ENCODE data around the gene LYZ. TPM values are rescaled to one million over a fixed set of nuclear protein-coding genes. Genes with fewer than 3 reads are reported as not detected.

LYZ gene
- polyA plus RNA-seq, 1 donor from 2014 or later = 9.2 TPM

- H3K27me3 Mint-ChIP-seq = no peaks in the 10 kb centered on the region
- no peaks in the 10 kb centered on the region for H3K4me1 Mint-ChIP-seq
- no peak overlapping the region for H3K4me3 Mint-ChIP-seq
- no peak overlapping the region for H3K27ac Mint-ChIP-seq
- peaks cover 0 to 9% (median 1%) of the 10 kb centered on the region in 3 donors for H3K9me3 Mint-ChIP-seq
- peaks cover 13% of the 10 kb centered on the region for H3K36me3 Mint-ChIP-seq
Observed at GRCh38 chr12:69392179-69392928, 44.2 kb downstream of the LYZ start.

GRCh38 chr12:69396041-69396440 is 47.9 kb downstream of the LYZ start:
- Mint-ChIP-seq H3K27ac (no peak overlapping the region), H3K9me3 (peaks cover 0 to 13% (median 4%) of the 10 kb centered on the region in 3 donors)

GRCh38 chr12:69396963-69397362 is 48.8 kb downstream of the LYZ start:
- H3K27ac Mint-ChIP-seq = no peak overlapping the region
- H3K36me3 Mint-ChIP-seq = peaks cover 16% of the 10 kb centered on the region
- peaks cover 0 to 13% (median 4%) of the 10 kb centered on the region in 3 donors for H3K9me3 Mint-ChIP-seq

More at GRCh38 chr12:69396041-69396440, 47.9 kb downstream of the LYZ start:
- Mint-ChIP-seq H3K4me3 (no peak overlapping the region), H3K4me1 (no peaks in the 10 kb centered on the region), H3K36me3 (peaks cover 18% of the 10 kb centered on the region), H3K27me3 (no peaks in the 10 kb centered on the region)

GRCh38 chr12:69397978-69398377 is 49.8 kb downstream of the LYZ start:
- Mint-ChIP-seq H3K9me3 (peaks cover 0 to 13% (median 4%) of the 10 kb centered on the region in 3 donors), H3K27me3 (no peaks in the 10 kb centered on the region), H3K4me3 (no peak overlapping the region), H3K27ac (no peak overlapping the region), H3K4me1 (no peaks in the 10 kb centered on the region), H3K36me3 (peaks cover 15% of the 10 kb centered on the region)

More at GRCh38 chr12:69396963-69397362, 48.8 kb downstream of the LYZ start:
- H3K27me3 Mint-ChIP-seq = no peaks in the 10 kb centered on the region
- H3K4me3 Mint-ChIP-seq = no peak overlapping the region
- H3K4me1 Mint-ChIP-seq = no peaks in the 10 kb centered on the region

DNA sequence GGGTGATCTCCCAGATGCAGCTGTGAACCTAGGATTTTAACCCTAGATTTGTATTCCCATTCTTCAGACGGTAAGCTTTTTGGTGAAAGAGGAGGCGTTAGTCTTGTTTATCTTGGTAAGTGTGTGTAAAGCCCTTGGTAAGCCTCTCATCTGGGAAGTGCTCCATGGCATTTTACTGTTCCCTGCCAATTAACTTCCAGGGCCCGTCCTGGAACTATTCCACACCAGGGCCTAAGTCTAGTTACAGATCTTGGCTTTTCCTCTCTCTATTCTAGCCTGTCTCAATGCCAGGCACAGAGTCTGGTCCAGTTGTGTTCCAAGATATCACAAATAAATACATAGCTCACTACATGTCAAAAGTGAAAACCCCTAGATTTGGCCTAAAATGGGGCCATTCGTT is 53.8 kb downstream of the LYZ start:
- Mint-ChIP-seq H3K9me3 (peaks cover 0 to 12% (median 4%) of the 10 kb centered on the region in 3 donors), H3K27ac (no peak overlapping the region), H3K4me3 (no peak overlapping the region), H3K4me1 (no peaks in the 10 kb centered on the region), H3K36me3 (peaks cover 7% of the 10 kb centered on the region), H3K27me3 (no peaks in the 10 kb centered on the region)

Other genes starting within 250 kb of the LYZ start
- gene CPSF6, start 108.8 kb upstream of the LYZ start, polyA plus RNA-seq = 59.0 TPM
- gene YEATS4, start 11.4 kb downstream of the LYZ start, polyA plus RNA-seq = 29.8 TPM
- 11.2 TPM for gene FRS2, start 122.0 kb downstream of the LYZ start, polyA plus RNA-seq
- gene CCT2, start 237.1 kb downstream of the LYZ start, polyA plus RNA-seq = 147 TPM

All from IgD-negative memory B cell (primary cell).